HUES6 (cell line): Measurements from ENCODE around the gene RNF31.

Source experiments
- H3K27ac ChIP-seq: 2 replicates; pipeline ENCODE4 v1.7.0; 2013; ENCODE audit warnings: low read depth, mild to moderate bottlenecking, low read length, inconsistent platforms
- H3K27me3 ChIP-seq: 2 replicates; pipeline ENCODE4 v1.6.1; 2013; ENCODE audit warnings: low read length; ENCODE audit not compliant: control insufficient read depth, insufficient read depth
- H3K36me3 ChIP-seq: 2 replicates; pipeline ENCODE4 v1.6.1; 2013; ENCODE audit warnings: low read length; ENCODE audit not compliant: control insufficient read depth, insufficient read depth
- H3K4me1 ChIP-seq: 2 replicates; pipeline ENCODE4 v1.6.1; 2013; ENCODE audit warnings: low read length; ENCODE audit not compliant: control insufficient read depth, insufficient read depth
- H3K4me3 ChIP-seq: 2 replicates; pipeline ENCODE4 v1.5.1; 2013; ENCODE audit warnings: low read depth, low read length
- H3K9ac ChIP-seq: one replicate; pipeline ENCODE4 v1.6.1; 2013; ENCODE audit warnings: mild to moderate bottlenecking, low read length
- H3K9me3 ChIP-seq: 2 replicates; pipeline ENCODE4 v1.6.1; 2013; ENCODE audit warnings: low read depth, low read length; ENCODE audit not compliant: control insufficient read depth, insufficient read depth

Gene RNF31

DNA sequence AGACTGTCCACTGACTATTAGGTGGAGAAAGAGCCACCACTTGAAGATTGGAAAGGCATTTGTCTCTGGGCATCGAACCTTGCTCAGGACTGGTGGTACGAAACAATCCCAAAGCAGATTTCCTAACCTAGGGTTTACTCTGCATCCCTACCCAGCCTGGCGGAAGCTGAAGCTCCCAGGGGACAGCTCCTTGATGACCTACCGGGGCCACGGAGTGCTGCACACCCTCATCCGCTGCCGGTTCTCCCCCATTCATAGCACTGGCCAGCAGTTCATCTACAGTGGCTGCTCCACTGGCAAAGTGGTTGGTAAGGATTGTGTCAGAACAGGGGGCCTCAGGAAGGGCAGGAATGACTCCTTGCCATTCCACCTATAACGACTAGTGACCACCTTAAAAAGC lies 26.1 kb upstream of the RNF31 start:
- no peak overlapping the region for H3K4me3 ChIP-seq
- H3K9ac ChIP-seq: no peak overlapping the region
- H3K36me3 ChIP-seq: peaks cover 66% of the 10 kb centered on the region
- H3K4me1 ChIP-seq: no peaks in the 10 kb centered on the region
- no peaks in the 10 kb centered on the region for H3K9me3 ChIP-seq
- no peak overlapping the region for H3K27ac ChIP-seq
- H3K27me3 ChIP-seq: no peaks in the 10 kb centered on the region

DNA sequence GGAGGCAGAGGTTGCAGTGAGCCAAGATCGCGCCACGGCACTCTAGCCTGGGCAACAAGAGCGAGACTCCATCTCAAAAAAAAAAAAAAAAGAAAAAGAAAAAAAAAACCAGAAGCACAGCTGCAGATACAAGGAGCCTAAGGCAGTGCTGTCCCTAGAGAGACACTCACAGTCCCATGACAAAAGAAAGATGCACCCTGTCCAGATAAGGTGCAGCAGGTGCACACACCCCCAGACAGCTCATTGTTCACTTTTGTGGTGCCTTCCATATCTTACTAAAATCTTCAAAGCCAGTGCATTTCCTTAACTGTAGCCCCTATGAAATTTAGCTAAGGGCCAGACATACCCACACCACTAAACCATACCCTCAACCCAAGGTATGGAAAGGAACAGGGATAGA lies 24.9 kb upstream of the RNF31 start:
- H3K27ac ChIP-seq: no peak overlapping the region
- no peaks in the 10 kb centered on the region for H3K27me3 ChIP-seq
- H3K36me3 ChIP-seq: peaks cover 57% of the 10 kb centered on the region
- H3K9me3 ChIP-seq: no peaks in the 10 kb centered on the region
- no peak overlapping the region for H3K9ac ChIP-seq
- no peaks in the 10 kb centered on the region for H3K4me1 ChIP-seq
- H3K4me3 ChIP-seq: no peak overlapping the region

DNA sequence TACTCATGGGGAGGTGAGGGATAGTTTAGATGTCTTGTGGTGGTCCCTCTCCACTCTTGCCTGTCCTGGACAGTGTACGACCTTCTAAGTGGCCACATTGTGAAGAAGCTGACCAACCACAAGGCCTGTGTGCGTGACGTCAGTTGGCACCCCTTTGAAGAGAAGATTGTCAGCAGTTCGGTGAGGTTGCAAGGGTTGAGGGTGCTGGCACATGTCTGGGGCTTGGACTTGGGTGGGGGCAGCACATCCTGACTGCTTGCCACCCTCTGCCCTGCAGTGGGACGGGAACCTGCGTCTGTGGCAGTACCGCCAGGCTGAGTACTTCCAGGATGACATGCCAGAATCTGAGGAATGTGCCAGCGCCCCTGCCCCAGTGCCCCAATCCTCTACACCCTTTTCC lies 24.4 kb upstream of the RNF31 start:
- Histone ChIP-seq H3K27ac (no peak overlapping the region), H3K36me3 (peaks cover 52% of the 10 kb centered on the region), H3K4me3 (no peak overlapping the region), H3K9me3 (no peaks in the 10 kb centered on the region), H3K27me3 (no peaks in the 10 kb centered on the region), H3K4me1 (no peaks in the 10 kb centered on the region), H3K9ac (no peak overlapping the region)

DNA sequence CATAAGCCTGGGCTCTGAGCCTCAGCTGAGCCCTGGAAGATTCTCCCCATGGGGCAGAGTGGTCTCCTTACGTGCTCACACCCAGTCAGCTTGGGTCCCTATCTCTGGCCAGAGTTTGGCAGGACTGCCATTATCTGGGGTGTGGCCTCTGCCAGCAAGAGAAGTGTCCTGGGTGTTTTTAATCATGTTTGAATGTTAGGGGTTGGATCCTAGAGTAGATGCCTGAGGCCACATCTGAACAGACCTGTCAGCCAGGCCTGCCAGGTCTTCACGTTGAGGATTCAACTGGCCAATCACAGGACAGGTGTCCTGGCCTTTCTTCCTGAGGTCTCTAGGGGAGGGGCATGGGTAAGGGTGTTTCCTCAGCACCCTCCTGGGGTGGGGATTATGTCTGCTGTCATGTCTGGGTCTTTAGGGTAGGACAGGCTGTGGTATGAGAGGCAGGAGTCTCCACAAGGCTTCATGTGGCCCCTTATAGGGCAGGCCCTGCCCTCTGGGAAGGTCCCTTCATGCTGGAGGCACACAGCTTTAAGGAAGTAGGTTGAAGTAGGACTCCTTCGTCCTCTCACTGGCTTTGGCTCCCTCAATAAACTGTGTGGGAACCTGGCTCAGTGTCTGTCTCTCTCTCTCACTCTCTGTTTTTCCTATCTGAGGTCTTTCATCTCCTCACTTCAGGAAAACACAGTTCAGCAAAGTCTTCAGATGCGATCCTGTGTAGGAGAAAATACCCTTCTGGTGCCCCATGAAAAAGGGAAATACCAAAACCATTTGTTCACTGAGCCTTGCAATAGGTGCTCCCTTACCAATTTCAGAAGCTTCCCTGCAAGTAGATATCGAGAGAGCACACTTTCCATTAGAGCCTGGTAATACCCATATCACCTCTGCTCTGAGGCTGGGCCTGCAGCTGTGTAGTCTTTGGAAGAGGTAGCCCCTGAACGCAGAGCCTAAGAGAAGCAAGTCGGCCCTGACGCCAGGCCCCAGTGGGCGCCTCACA lies 23.6 kb upstream of the RNF31 start:
- Histone ChIP-seq H3K4me3 (no peak overlapping the region), H3K27me3 (no peaks in the 10 kb centered on the region), H3K9ac (no peak overlapping the region), H3K9me3 (no peaks in the 10 kb centered on the region), H3K36me3 (peaks cover 44% of the 10 kb centered on the region), H3K4me1 (no peaks in the 10 kb centered on the region), H3K27ac (no peak overlapping the region)

DNA sequence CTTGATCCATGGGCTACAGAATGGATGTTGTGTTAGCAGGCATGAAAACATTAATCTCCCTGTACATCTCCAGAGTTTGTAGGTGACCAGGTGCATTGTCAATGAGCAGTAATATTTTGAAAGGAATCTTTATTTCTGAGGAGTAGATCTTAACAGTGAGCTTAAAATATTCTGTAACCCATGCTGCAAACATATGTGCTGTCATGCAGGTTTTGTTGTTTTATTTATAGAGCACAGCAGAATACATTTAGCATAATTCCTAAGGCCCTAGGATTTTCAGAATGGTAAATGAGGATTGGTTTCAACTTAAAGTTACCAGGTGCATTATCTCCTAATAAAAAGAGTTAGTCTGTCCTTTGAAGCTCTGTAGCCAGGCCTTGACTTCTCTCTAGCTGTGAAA lies 20.4 kb upstream of the RNF31 start:
- no peaks in the 10 kb centered on the region for H3K4me1 ChIP-seq
- no peak overlapping the region for H3K4me3 ChIP-seq
- H3K27ac ChIP-seq: no peak overlapping the region
- peaks cover 17% of the 10 kb centered on the region for H3K36me3 ChIP-seq
- H3K9me3 ChIP-seq: no peaks in the 10 kb centered on the region
- no peaks in the 10 kb centered on the region for H3K27me3 ChIP-seq
- H3K9ac ChIP-seq: no peak overlapping the region

DNA sequence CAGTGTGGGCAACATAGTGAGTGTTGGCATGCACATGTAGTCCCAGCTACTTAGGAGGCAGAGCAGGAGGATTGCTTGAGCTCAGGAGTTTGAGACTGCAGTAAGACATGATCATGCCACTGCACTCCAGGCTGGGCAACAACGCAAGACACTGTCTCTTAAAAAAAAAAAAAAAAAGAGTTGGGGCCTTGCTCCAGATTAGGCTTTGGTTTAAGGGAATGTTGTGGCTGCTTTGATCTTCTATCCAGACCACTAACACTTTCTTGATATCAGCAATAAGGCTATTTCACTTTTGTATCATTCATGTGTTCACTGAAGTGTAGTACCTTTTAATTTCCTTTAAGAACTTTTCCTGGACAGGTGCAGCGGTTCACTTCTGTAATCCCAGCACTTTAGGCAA lies 19.6 kb upstream of the RNF31 start:
- no peak overlapping the region for H3K9ac ChIP-seq
- no peak overlapping the region for H3K27ac ChIP-seq
- no peaks in the 10 kb centered on the region for H3K27me3 ChIP-seq
- no peaks in the 10 kb centered on the region for H3K9me3 ChIP-seq
- H3K4me3 ChIP-seq: no peak overlapping the region
- H3K4me1 ChIP-seq: no peaks in the 10 kb centered on the region
- peaks cover 13% of the 10 kb centered on the region for H3K36me3 ChIP-seq

DNA sequence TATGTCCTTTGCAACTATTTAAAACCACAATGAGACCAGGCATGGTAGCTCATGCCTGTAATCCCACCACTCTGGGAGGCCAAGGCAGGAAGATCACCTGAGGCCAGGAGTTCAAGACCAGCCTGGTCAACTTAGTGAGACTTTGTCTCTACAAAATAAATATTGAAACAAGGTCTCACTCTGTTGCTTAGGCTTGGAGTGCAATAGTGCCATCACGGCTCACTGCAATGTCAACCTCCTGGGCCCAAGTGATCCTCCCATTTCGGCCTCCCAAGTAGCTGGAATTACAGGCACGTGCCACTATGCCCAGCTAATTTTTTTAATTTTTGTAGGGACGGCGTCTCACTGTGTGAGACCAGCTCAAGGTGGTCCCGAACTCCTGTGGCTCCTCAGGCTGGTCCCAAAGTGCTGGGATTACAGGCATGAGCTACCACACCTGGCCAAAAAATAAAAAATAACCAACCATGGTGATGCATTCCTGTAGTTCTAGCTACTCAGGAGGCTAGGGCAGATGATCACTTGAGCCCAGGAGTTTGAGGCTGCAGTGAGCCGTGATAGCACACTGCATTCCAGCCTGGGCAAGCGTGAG lies 17.8 kb upstream of the RNF31 start:
- Histone ChIP-seq H3K4me3 (no peak overlapping the region), H3K27me3 (no peaks in the 10 kb centered on the region), H3K9me3 (no peaks in the 10 kb centered on the region), H3K27ac (no peak overlapping the region), H3K9ac (no peak overlapping the region), H3K4me1 (no peaks in the 10 kb centered on the region), H3K36me3 (no peaks in the 10 kb centered on the region)

DNA sequence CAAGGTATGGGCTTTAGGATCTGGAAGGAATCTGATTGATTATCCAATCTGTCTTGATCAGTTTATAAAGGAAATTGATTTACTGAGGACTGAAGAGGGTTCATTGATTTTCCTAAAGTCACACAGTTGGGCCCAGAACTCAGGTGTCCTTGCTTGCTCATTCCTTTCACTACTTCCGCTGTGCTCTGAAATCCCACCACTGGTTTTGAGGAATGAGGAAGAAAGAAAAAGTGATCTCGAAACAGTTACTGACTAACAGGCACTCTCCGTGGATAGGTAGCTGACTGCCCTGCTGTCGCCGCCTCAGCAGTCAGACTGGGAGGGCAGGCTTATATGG lies 16.9 kb upstream of the RNF31 start, which contains the start of gene FITM1:
Gene FITM1, plus strand, starts transcription at position 280 of the 337 bp plus-strand sequence. CDS start 905 bp downstream, outside the sequence.
- Histone ChIP-seq H3K27ac (no peak within 1 kb of the TSS), H3K27me3 (no peaks in the 10 kb centered on the region), H3K36me3 (no peaks in the 10 kb centered on the region), H3K9me3 (no peaks in the 10 kb centered on the region), H3K4me1 (peaks cover 3% of the 10 kb centered on the region; the same call in 1 of the 2 replicates), H3K9ac (no peak within 1 kb of the TSS), H3K4me3 (no peak within 1 kb of the TSS)

DNA sequence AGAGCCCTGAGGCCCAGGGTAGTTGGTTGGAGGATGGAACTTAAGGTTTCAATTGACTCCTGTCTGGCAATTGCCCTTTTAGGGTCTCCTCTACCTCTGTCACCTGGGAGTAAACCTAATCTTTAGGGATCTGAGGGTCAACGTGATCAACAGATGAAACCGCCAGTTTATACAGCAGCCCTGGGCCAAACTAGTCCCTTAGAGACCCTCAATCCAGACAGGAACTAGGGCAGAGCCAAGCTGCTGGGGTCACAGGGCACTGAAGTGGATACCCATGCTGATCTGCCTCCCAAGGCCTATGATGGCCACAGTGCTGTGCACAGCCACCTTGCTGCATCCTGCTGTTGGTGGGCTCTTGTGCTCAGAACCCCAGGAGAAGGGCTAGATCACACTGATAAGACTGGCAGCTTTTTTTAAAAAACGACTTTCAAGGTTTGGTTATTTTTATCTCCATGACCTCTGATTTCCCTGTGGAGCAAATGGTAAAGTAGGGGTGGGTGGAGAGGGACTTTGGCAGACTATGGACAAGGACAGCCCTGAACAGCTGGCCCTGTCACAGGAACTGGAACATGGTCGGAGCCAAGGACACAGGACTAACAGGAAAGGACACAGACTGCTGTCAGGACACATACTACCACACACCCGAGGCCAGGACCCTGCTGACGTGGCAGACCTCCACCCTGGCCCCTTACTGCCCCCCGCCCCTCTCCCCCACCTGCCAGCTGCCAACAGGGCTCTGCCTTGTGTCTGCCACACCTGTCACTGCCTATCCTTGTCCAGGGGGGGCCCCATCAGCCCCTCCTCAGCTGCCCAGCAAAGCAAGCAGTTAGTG lies 16.4 kb upstream of the RNF31 start:
- H3K9me3 ChIP-seq: no peaks in the 10 kb centered on the region
- H3K9ac ChIP-seq: no peak overlapping the region
- H3K4me3 ChIP-seq: no peak overlapping the region
- H3K36me3 ChIP-seq: no peaks in the 10 kb centered on the region
- no peaks in the 10 kb centered on the region for H3K27me3 ChIP-seq
- peaks cover 5% of the 10 kb centered on the region; the same call in 1 of the 2 replicates for H3K4me1 ChIP-seq
- H3K27ac ChIP-seq: no peak overlapping the region

DNA sequence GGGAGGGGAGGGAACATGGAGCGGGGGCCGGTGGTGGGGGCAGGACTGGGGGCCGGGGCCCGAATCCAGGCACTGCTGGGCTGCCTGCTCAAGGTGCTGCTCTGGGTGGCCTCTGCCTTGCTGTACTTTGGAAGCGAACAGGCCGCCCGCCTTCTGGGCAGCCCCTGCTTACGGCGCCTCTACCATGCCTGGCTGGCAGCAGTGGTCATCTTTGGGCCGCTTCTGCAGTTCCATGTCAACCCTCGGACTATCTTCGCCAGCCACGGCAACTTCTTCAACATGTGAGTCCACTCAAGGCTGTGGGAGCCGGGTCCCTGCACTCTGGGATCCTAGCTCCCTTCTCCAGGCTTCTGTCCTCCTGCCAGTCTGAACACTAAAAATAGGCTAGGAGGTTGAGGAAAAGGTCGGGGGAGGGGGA lies 15.7 kb upstream of the RNF31 start:
- Histone ChIP-seq H3K27me3 (no peaks in the 10 kb centered on the region), H3K9me3 (no peaks in the 10 kb centered on the region), H3K9ac (no peak overlapping the region), H3K4me3 (no peak overlapping the region), H3K27ac (no peak overlapping the region), H3K4me1 (peaks cover 7% of the 10 kb centered on the region), H3K36me3 (no peaks in the 10 kb centered on the region)
